ENCODE results near the gene RBFOX2.
"Not testable (repeated sequence)": the region's sequence is repeated elsewhere in the genome, so short reads cannot be mapped to it uniquely, and the experiment has no call there.

The RBFOX2 gene

GRCh38 chr22:35808377-35808776 is 220.2 kb downstream of the RBFOX2 start:
- DNase-seq = no peak

GRCh38 chr22:35806668-35807067 is 222.0 kb downstream of the RBFOX2 start:
- DNase-seq = not testable (repeated sequence)

- no peak for DNase-seq
Observed at GRCh38 chr22:35805466-35805865, 223.2 kb downstream of the RBFOX2 start.

DNA sequence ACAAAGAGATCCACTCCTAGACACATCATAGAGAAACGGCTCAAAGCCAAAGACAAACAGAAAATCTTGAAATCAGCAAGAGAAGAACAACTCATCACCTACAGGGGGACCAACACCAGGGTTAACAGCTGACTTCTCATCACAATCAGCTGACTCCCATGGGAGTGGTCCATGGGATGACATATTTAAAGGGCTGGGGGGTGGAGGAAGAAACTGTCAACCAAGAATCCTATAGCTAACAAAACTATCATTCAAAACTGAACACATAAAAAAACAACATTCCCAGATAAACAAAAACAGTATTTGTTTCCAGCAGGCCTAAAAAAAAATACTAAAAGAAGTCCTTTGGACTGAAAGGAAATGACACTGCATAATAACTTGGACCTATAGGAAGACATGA is 224.2 kb downstream of the RBFOX2 start:
- no peak for DNase-seq

DNA sequence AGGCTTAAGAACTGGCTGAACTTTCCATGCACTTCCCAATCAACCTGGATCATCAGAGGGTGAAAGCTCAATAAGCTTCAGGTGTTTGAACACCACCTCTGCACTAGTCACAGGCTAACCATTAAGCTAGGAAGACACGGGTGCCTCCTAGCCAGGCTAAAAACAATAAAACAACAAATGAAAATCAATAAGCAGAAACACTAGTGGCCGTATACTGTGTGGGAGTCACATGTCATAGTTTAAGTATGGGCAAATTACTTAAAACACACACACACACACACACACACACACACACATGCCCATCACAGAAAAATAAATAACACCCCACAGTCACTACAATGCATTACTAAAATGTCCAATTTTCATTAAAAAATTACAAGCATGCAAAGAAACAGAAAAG is 225.7 kb downstream of the RBFOX2 start:
- no peak for DNase-seq

DNA sequence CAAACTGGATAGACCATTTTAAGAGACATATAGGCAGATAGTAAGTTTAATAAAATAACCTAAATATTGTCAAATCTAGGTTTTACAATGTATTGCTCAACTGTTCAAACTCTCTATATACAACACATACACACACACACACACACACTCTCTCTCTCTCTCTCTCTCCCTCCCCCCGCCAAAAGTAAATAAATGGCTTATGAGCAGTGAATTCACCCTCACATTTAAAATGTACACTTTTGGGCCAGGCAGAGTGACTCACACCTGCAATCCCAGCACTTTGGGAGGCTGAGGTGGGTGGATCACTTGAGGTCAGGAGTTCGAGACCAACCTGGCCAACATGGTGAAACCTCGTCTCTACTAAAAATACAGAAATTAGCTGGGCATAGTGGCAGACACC is 227.3 kb downstream of the RBFOX2 start:
- not testable (repeated sequence) for DNase-seq

DNA sequence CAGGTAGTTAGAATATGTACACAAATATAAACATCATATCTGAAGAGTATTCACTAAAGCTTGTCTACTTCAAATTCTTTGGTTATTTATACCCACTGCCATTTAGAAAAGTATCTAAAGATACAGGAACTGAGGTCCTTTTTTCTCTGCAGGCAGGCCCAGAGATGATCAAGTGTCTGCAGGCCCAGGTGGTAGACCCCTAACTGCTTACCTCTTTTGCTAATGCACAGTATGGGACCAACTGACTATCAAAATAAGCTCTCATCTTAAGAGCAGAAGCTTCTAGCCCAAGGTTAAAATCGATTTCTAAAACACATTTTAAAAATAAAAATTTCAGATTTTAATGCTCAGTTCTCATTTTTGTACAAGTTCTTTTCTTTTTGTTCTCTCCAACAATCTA is 229.5 kb downstream of the RBFOX2 start:
- peak; percentile 22 for DNase-seq

GRCh38 chr22:35797411-35797810 is 231.2 kb downstream of the RBFOX2 start:
- DNase-seq = no peak

GRCh38 chr22:35795476-35795875 is 233.1 kb downstream of the RBFOX2 start:
- DNase-seq = no peak

DNA sequence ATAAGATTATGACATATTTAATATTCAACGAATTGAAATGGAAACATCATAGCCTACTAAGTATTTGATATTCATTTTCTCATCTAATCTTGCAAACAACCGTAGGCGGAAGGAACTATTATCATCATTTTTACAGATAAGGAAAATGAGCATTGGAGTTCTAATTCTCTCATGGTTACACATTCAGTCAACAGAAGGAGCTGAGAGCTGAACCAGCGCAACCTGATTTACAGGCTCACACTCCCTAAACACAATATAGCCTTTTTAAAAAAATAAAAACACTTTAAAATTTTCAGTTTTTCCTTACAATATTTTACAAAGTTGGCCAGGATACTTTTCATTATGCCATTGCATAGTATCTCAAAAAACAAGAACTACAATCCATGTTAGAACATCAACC is 236.1 kb downstream of the RBFOX2 start:
- no peak for DNase-seq

DNA sequence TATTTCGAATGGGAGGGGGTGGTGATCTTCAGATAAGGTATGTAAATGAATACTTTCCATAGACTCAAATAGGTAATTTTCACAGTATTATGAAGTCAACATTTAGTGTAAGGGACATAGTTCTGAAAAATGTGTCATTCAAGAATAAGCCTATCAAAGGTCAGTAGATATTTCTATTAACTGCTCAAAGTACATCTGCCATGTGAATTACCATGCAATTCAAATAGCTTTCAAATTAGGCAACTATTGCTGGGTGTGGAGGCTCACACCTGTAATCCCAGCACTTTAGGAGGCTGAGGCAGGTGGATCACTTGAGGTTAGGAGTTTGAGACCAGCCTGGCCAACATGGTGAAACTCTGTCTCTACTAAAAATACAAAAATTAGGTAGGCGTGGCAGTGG is 236.8 kb downstream of the RBFOX2 start:
- DNase-seq = not testable (repeated sequence)

DNA sequence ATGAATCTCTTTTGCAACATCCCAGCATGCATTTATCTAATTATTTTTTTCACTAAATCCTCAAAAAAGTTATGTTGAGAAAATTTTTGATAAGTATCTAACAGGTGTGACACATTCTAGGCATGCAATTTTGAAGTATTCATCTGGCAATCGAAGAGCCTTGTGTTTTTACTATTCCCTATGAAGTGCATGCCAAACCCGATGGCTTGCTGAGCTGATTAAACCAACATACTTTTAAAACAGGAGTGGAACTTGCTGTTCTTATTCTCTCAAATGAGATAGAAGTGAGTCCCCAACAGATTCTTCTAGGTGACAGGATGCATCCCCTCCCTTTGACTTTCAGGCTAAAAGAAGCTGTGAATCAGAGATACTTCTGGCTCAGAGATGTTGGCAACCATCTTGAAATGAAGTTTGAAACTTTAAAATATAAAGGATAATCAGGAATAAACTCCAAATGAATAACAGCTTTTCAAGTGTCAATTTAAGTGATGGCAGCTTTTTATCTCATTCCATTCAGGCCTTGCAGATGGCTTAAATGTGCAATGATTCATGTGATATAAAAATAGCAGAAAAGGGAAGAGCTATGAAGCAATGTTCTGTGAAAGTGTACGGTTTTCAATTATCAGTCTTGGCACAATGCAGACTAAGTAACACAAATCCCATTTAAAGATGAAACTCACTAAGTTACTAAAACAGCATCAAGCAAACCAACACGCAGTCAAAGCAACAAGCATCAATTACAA is 243.3 kb downstream of the RBFOX2 start:
- no peak for DNase-seq

DNA sequence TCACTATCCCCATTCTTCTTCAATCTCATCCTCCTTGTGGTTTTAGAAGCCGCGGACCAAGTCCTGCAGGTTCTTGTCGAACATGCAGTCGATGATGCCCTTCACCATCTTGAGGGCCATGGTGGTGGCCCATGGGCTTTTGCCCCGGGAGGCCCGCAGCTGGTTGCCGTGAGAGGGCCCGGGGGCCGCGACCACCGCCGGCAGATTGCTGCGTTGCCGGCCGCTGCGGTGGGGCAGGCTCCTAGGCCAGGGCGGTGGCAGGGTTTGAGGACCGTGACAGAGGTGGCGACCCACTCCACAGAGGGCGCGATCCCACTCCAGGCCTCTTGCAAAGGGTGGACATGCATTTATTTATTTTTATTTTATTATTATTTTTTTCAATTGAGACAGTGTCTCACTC is 244.0 kb downstream of the RBFOX2 start:
- no peak for DNase-seq

DNA sequence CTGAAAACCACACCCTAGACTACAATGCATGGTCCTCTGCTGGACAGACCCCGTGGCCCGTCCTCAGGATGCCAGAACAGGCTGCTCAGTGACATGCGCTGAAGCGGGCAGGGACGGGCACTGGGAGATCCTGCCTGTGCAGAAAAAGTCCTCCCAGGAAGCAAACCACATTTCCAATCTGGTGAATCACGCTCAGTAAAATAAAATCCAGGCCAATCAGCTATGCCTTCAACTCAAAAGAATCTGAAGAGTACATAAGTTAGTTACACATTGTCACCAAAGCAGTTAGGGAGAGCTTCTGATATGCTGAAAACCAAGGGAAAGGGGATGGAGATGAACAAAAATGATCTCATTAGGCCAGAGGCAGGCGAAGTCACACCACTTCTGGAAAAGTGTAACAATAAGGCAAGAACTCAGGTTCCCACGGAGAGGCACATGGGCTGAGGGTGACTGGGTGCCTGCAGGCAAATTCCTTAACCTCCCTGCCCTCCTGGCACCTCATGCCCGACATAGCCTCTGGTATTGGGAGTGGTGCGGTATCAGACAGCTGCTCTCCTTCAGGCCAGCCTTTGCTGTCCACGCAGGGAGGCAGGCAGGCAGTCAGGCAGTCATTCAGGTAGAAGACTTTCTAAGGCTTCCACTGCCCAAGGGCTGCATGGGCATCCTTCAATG is 244.5 kb downstream of the RBFOX2 start:
- DNase-seq = no peak

GRCh38 chr22:35782504-35782903 is 246.1 kb downstream of the RBFOX2 start:
- no peak for DNase-seq

DNA sequence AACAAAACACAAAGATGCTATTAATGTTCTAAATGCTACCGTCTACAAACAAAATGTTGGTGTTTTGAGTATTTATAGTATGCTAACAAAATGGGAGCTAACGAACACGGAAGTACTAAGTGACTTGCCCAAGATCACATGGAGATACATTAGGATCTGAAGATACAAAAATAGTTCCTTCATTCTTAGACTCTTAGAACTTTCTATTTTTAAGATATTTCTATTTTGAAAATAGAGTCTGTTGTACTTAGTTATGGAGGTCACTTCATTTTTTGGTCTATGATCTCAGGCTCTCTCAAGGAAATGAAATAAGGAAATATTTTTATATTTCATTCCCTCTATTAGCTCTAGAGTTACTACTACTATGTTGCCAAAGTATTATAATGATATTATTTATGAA is 246.7 kb downstream of the RBFOX2 start:
- no peak for DNase-seq

- no peak for DNase-seq
Observed at GRCh38 chr22:35777335-35777975, 251.2 kb downstream of the RBFOX2 start.

DNA sequence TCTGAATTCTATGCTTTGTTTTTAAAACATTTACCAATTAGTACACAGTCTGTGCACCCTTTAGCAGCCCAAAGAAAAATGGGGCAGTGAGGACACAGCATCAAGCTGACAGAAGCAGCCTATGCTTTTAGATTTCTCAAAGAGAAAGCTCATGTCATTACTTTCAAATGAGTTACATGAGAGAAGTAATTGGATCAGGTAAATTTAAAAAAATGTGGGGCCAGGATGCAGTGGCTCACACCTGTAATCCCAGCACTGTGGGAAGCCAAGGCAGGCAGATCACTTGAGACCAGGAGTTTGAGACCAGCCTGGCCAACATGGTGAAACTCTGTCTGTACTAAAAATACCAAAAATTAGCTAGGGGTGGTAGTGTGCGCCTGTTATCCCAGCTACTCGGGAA is 253.3 kb downstream of the RBFOX2 start:
- no peak for DNase-seq

DNA sequence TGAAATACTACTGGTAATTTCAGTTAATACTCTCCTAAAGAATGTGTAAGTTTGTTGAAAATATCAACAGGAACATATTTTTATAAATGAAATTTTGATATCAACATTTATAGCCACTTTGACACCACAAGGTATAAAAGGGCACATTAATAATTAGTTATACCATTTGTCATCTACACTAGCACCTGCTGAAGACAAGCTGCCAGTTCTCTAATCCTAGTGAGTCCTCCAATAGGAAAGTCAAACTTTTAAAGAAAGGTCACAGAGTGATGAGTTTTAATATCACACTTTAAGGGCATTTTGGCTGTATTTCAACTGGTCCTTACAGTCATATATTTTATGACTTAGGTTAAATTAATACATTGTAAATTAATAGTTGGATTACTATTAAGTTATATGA is 258.6 kb downstream of the RBFOX2 start:
- no peak for DNase-seq

GRCh38 chr22:35766654-35767580 is 261.7 kb downstream of the RBFOX2 start:
- peak; percentile 3 for DNase-seq

- no peak for DNase-seq
Observed at GRCh38 chr22:35761037-35761436, 267.6 kb downstream of the RBFOX2 start.

- no peak for DNase-seq
Observed at GRCh38 chr22:35758394-35758793, 270.2 kb downstream of the RBFOX2 start.

DNA sequence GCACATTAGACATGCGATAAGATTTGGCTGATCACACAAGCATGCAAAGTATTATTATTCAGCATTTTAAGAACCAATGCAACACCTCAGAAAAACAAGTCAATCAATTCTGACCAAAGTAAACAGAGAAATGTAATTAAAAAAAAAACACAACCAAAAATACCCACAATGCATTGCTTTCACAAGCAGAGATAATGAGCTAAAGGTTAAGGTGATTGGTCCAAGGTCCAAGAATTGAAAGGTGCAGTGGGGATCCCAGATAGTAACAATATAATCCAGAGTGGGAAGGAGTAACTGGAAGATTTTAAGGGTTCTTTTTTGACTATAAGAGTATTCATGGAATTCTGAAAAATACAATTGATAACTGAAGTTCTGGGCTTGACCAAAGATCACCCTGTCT is 271.9 kb downstream of the RBFOX2 start:
- DNase-seq = no peak
